Measurements from ENCODE around the gene CAMK1G. TPM values are rescaled to one million over a fixed set of nuclear protein-coding genes. Genes with fewer than 3 reads are reported as not detected.

CAMK1G gene
- polyA plus RNA-seq, 1 donor (not counting 4 experiments of a cell fraction or from before 2014, with no cell fraction given): not detected

- no peak for DNase-seq (ENCODE audit: low read depth, low spot score)
These were observed 27.3 kb upstream of the CAMK1G start for GRCh38 chr1:209556162-209556690.

DNA sequence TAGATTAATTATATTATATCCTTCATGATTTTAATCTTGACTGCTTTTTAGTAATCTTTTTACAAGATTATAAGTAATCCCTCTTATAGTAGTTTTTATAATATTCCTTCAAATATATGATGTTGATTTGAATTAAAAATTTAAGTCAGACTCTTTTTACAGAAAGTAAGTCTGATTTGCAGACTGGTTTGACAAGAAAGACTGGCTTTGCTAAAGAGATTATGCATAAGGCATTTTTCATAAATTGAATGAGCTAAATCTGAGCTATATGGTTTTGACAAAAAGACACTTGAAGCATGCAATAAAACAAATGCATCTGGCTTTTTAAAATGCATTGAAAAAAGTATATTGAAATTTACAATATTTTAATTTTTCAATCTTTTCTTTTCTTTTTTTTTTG, 26.3 kb upstream of the CAMK1G start:
- DNase-seq (ENCODE audit: low read depth, low spot score) (no peak), FAIRE-seq (no peak)
- no peaks in the 10 kb centered on the region for H3K9me1 ChIP-seq (ENCODE audit: control insufficient read depth, extremely low read depth, insufficient read depth, low read length)
- no peak overlapping the region for H3K27ac ChIP-seq (ENCODE audit: control insufficient read depth, insufficient read depth, low read length)
- no peak overlapping the region for H3K9ac ChIP-seq (ENCODE audit: control insufficient read depth, extremely low read depth, insufficient read depth, low read length)
- no peak overlapping the region for H3K4me3 ChIP-seq (ENCODE audit: control insufficient read depth in 2 of 3, extremely low read depth in 1 of 3, insufficient read depth in 2 of 3, low read depth in 1 of 3, low read length in 3 of 3)
- H3K4me1 ChIP-seq (ENCODE audit: control insufficient read depth, extremely low read depth, insufficient read depth, low read length): peaks cover 7% of the 10 kb centered on the region
- TF ChIP-seq CTCF (optimal IDR thresholded peaks at IDR 0.05 in 1 of 3, IDR thresholded peaks at IDR 0.05 in 1 of 3, conservative IDR thresholded peaks at IDR 0.05 in 1 of 3; ENCODE audit: extremely low read depth in 1 of 3, insufficient read depth in 2 of 3, low read length in 3 of 3) (no peak), EZH2 (IDR thresholded peaks at IDR 0.05; ENCODE audit: low read length) (no peak)
- dilution Hi-C loops (cut with MboI; ENCODE audit: extremely low pct_ligation_motif_present, low sequenced_read_pairs): no loop called here
- H4K20me1 ChIP-seq (ENCODE audit: control insufficient read depth, extremely low read depth, insufficient read depth, low read length): no peaks in the 10 kb centered on the region
- H3K36me3 ChIP-seq (ENCODE audit: control insufficient read depth in 2 of 2, extremely low read depth in 1 of 2, insufficient read depth in 2 of 2, low read length in 2 of 2): peaks cover 0 to 4% of the 10 kb centered on the region in 2 experiments
- no peaks in the 10 kb centered on the region for H3K79me2 ChIP-seq (ENCODE audit: control insufficient read depth, insufficient read depth, low read length)
- no peaks in the 10 kb centered on the region for H3K9me3 ChIP-seq (ENCODE audit: control insufficient read depth, low read depth, low read length)
- H3K4me2 ChIP-seq (ENCODE audit: control insufficient read depth, extremely low read depth, insufficient read depth, low read depth, low read length): no peak overlapping the region
- H3K27me3 ChIP-seq (ENCODE audit: control insufficient read depth, extremely low read depth, insufficient read depth, low read length): no peaks in the 10 kb centered on the region
- no peak overlapping the region for H2AFZ ChIP-seq (ENCODE audit: control insufficient read depth, low read length)

More at GRCh38 chr1:209556162-209556690, 27.3 kb upstream of the CAMK1G start:
- Histone ChIP-seq H3K4me1 (ENCODE audit: control insufficient read depth, extremely low read depth, insufficient read depth, low read length) (peaks cover 7% of the 10 kb centered on the region), H3K9me3 (ENCODE audit: control insufficient read depth, low read depth, low read length) (no peaks in the 10 kb centered on the region), H3K27ac (ENCODE audit: control insufficient read depth, insufficient read depth, low read length) (no peak overlapping the region), H3K36me3 (ENCODE audit: control insufficient read depth in 2 of 2, extremely low read depth in 1 of 2, insufficient read depth in 2 of 2, low read length in 2 of 2) (peaks cover 0 to 4% of the 10 kb centered on the region in 2 experiments), H3K9me1 (ENCODE audit: control insufficient read depth, extremely low read depth, insufficient read depth, low read length) (no peaks in the 10 kb centered on the region), H3K79me2 (ENCODE audit: control insufficient read depth, insufficient read depth, low read length) (no peaks in the 10 kb centered on the region), H3K4me2 (ENCODE audit: control insufficient read depth, extremely low read depth, insufficient read depth, low read depth, low read length) (no peak overlapping the region), H3K9ac (ENCODE audit: control insufficient read depth, extremely low read depth, insufficient read depth, low read length) (no peak overlapping the region), H3K27me3 (ENCODE audit: control insufficient read depth, extremely low read depth, insufficient read depth, low read length) (no peaks in the 10 kb centered on the region), H4K20me1 (ENCODE audit: control insufficient read depth, extremely low read depth, insufficient read depth, low read length) (no peaks in the 10 kb centered on the region), H2AFZ (ENCODE audit: control insufficient read depth, low read length) (no peak overlapping the region), H3K4me3 (ENCODE audit: control insufficient read depth in 2 of 3, extremely low read depth in 1 of 3, insufficient read depth in 2 of 3, low read depth in 1 of 3, low read length in 3 of 3) (no peak overlapping the region)
- no peak for TF ChIP-seq CTCF (optimal IDR thresholded peaks at IDR 0.05 in 1 of 3, IDR thresholded peaks at IDR 0.05 in 1 of 3, conservative IDR thresholded peaks at IDR 0.05 in 1 of 3; ENCODE audit: extremely low read depth in 1 of 3, insufficient read depth in 2 of 3, low read length in 3 of 3)
- no peak for TF ChIP-seq EZH2 (IDR thresholded peaks at IDR 0.05; ENCODE audit: low read length)
- no peak for FAIRE-seq
- dilution Hi-C loops (cut with MboI; ENCODE audit: extremely low pct_ligation_motif_present, low sequenced_read_pairs): no loop called here
